Measurements from ENCODE around the gene TBCB.

Gene TBCB

DNA sequence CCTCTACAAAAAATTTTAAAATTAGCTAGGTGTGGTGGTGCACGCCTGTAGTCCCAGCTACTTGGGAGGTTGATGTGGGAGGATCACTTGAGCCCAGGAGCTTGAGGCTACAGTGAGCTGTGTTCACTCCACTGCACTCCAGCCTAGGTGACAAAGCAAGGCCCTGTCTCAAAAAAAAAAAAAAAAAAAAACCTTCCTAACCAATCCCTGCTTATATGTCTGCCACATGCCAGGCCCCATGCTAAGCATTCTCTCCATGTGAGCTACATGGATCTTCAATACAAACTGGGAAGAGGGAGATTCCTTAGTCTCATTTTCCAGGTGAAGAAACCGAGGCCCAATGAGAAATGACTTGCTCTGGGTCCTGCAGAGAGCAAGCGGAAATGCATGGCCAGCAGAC, 6.6 kb upstream of the TBCB start:
- H3K4me3 ChIP-seq (ENCODE audit: low read depth, low read length), result no peak overlapping the region
- no peak for DNase-seq (ENCODE audit: low read depth)
- TF ChIP-seq, protein P1, sequence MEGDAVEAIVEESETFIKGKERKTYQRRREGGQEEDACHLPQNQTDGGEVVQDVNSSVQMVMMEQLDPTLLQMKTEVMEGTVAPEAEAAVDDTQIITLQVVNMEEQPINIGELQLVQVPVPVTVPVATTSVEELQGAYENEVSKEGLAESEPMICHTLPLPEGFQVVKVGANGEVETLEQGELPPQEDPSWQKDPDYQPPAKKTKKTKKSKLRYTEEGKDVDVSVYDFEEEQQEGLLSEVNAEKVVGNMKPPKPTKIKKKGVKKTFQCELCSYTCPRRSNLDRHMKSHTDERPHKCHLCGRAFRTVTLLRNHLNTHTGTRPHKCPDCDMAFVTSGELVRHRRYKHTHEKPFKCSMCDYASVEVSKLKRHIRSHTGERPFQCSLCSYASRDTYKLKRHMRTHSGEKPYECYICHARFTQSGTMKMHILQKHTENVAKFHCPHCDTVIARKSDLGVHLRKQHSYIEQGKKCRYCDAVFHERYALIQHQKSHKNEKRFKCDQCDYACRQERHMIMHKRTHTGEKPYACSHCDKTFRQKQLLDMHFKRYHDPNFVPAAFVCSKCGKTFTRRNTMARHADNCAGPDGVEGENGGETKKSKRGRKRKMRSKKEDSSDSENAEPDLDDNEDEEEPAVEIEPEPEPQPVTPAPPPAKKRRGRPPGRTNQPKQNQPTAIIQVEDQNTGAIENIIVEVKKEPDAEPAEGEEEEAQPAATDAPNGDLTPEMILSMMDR (IDR thresholded peaks at IDR 0.05; ENCODE audit: control insufficient read depth, extremely low read depth, insufficient read depth), result no peak

DNA sequence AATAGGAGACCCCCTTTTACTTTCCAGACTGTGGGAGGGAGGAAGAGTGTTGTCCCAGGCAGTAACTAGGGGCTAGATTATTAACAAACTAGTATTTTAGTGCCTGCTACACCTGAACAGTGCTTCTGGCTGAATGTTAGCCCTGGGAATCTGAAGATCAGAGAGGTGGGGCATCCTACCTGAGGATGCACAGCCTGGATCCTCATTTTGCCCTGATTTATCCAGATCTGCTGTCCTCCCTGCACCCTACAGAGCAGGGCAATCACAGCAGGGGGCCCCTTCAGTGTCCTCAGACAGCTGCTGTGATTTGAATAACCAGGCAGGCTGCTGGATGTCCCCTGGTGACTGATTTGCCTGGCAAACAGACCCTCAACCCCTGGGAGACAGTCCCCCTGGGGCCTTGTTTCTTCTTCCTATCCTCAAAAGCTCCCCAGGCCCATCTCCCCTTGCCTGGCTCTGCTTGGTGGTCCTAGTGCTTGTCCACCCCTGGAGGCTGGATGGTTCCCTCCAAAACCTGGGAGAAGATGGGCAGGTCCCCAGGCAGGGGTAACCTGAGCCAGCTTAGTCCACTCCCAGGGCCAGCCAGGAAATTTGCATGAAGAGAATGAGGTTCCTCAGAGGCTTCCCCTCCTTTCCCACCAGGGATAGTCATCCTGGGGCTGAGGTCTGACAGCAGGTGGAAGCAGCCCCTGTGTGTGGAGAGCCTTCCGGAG, 4.6 kb upstream of the TBCB start, which contains the start of gene OVOL3:
OVOL3 (plus strand) TSS at position 657 of the 713 bp plus-strand sequence. CDS start 60 bp downstream, outside the sequence.
- DNase-seq (ENCODE audit: low read depth), result no peak

DNA sequence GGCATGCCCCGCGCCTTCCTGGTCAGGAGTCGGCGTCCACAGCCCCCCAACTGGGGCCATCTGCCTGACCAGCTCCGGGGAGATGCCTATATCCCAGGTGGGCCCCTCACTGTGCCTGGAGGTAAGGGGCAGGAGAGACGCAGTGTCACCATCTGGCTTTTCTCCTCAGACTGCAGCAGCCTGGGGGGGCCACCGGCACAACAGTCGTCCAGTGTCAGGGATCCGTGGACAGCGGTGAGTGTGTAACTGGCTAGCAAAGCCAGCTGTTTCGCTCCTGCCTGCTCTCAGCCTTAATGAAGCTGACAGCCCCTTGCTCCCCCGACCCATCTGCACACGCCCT, 4.1 kb upstream of the TBCB start:
- TF ChIP-seq, protein P1 (IDR thresholded peaks at IDR 0.05; ENCODE audit: control insufficient read depth, extremely low read depth, insufficient read depth), result no peak
- H3K4me3 ChIP-seq (ENCODE audit: low read depth, low read length), result no peak overlapping the region
- DNase-seq (ENCODE audit: low read depth), result no peak

More for the DNA sequence above, 4.6 kb upstream of the TBCB start, which contains the start of gene OVOL3:
- no peak within 1 kb of the TSS for H3K4me3 ChIP-seq (ENCODE audit: low read depth, low read length)
- TF ChIP-seq, protein P1 (IDR thresholded peaks at IDR 0.05; ENCODE audit: control insufficient read depth, extremely low read depth, insufficient read depth), result no peak

DNA sequence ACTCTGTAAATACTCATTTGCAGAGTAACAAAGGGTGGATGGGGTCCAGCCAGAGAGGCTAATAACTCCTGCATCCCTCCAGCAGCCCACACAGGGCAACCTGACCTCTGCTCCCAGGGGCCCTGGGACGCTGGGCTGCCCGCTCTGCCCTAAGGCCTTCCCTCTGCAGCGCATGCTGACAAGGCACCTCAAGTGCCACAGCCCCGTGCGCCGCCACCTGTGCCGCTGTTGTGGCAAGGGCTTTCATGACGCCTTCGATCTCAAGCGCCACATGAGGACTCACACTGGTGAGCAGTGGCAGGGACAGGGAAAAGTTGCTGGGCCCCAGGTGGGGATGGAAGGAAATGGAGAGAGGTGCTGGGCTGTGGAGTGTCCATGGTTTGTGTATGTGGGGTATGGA, 2.6 kb upstream of the TBCB start:
- H3K4me3 ChIP-seq (ENCODE audit: low read depth, low read length), result no peak overlapping the region
- TF ChIP-seq, protein P1 (IDR thresholded peaks at IDR 0.05; ENCODE audit: control insufficient read depth, extremely low read depth, insufficient read depth), result no peak

DNA sequence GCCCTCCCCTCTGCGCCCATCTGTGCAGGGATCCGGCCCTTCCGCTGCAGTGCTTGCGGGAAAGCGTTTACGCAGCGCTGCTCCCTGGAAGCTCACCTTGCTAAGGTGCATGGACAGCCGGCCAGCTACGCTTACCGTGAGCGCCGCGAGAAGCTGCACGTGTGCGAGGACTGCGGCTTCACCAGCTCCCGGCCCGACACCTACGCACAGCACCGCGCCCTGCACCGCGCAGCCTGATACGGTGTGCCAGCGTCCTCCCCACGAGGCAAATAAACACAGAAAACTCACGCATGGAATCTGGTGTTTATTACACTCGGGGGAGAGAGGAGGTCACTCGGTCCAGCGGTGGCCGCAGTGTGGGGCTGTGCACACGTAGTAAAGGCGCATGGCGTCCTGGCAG, 1.8 kb upstream of the TBCB start:
- no peak for DNase-seq (ENCODE audit: low read depth)
- peak overlapping the region; percentile 99 for H3K4me3 ChIP-seq (ENCODE audit: low read depth, low read length)
- TF ChIP-seq, protein P1 (IDR thresholded peaks at IDR 0.05; ENCODE audit: control insufficient read depth, extremely low read depth, insufficient read depth), result no peak

More for the DNA sequence above, 2.6 kb upstream of the TBCB start:
- no peak for DNase-seq (ENCODE audit: low read depth)

DNA sequence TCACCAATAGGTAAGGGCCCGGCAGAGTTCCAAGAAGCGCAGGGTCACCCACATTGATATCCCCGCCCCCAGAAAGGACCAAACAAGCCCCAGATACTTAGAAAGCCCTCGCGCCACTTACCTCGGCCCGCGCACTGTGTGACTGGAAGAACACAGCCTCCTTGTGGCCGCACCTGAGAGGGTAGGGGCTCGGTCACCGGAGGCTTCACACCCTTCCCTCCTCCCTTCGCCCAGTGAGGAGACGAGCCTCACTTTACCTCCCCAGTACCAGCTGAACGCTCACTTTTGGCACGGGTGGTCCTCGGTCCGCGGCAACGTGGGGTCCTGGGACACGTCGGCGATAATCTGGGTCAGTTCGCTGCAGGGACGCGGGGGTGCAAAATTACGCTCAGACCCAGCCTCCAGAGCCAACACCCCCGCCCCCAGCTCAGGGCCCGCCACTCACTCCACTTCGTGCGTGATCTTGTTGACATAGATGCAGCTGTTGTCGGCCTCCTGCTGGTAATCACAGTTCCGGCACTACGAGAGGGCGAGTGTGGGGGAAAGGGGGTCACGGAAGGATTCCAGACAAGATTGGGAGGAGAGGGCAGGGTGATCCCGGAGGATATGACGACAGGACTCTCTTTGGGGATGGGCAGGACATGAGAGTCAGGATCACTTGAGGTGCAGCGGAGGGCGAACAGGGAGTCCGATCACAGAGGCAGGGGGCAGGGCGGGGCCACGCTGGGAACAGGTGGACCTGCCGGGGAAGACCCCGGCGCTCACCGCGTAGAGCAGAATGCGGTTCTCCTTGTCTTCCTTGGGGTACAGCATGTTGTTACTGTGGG, 1.2 kb upstream of the TBCB start:
- peak overlapping the region; percentile 99 for H3K4me3 ChIP-seq (ENCODE audit: low read depth, low read length)
- TF ChIP-seq, protein P1 (IDR thresholded peaks at IDR 0.05; ENCODE audit: control insufficient read depth, extremely low read depth, insufficient read depth), result peak; percentile 30
- no peak for DNase-seq (ENCODE audit: low read depth)

Data from LNCaP clone FGC (cell line).